ENCODE data around the gene SPATA31C1. TPM values are rescaled to one million over a fixed set of nuclear protein-coding genes. Genes with fewer than 3 reads are reported as not detected.
"Not testable (repeated sequence)": the region's sequence is repeated elsewhere in the genome, so short reads cannot be mapped to it uniquely, and the experiment has no call there.

The SPATA31C1 gene
- total RNA-seq: not detected

DNA sequence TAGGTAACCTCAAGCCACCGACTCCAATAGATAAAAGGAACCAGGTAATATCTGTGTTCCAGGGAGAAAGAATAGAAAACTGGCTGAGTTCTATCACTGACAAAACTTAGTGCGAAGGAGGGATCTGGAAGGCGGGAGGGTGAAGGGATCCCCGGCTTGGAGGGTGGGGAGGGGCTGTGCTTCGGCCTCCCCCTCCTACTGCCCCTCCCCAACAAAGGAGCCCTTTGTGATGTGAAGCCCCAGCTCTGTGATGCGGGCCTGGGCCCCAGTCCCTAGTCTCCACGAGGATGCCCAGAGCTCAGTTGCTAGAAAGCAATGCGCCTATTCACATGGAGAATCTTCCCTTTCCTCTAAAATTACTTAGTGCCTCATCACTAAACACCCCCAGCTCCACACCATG, at the start of gene SPATA31C1:
Gene SPATA31C1, plus strand, starts transcription at position 301 of the 400 bp plus-strand sequence.
- TF ChIP-seq, protein P1, sequence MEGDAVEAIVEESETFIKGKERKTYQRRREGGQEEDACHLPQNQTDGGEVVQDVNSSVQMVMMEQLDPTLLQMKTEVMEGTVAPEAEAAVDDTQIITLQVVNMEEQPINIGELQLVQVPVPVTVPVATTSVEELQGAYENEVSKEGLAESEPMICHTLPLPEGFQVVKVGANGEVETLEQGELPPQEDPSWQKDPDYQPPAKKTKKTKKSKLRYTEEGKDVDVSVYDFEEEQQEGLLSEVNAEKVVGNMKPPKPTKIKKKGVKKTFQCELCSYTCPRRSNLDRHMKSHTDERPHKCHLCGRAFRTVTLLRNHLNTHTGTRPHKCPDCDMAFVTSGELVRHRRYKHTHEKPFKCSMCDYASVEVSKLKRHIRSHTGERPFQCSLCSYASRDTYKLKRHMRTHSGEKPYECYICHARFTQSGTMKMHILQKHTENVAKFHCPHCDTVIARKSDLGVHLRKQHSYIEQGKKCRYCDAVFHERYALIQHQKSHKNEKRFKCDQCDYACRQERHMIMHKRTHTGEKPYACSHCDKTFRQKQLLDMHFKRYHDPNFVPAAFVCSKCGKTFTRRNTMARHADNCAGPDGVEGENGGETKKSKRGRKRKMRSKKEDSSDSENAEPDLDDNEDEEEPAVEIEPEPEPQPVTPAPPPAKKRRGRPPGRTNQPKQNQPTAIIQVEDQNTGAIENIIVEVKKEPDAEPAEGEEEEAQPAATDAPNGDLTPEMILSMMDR (IDR thresholded peaks at IDR 0.05; ENCODE audit: low read depth): not testable (repeated sequence)

DNA sequence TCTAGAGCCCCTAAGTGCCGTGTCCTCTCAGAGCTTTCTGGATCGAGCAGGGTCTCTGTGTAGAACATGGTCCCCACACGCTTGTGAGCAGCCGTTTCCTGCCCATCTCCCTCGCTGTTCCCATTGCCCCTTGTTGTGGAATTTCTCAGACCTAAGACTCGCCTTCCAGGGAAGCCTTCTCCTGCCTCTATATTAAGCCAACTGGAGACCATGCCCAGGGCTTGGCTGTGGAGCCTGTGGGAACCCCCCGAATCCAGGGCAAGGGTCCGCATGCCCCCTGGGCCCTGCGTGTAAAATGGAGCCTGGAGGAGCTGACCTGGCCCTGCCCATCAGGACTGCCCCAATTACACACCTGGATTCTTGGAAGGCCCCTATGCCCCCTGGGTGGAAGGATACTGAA, 49.6 kb upstream of the SPATA31C1 start:
- TF ChIP-seq, protein P1 (IDR thresholded peaks at IDR 0.05; ENCODE audit: low read depth): no peak

DNA sequence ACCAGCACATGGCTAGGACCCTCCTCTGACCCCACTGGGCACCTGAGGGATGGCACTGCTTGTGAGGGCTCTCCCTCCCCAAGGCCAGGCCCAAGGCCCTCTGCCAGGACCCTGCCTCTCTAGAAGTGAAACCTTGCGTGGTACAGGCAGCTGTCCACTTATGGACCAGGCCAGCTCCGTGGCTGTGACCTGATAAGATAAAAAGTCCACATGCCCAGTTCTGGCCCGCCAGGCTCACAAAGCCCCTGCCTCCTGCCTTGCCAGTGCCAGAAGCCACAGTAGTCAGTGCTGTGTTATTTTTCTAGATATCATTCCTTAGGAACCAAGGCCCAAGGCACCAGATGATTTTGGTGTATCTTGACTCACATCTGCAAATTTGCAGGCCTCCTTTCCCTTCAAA, 49.1 kb upstream of the SPATA31C1 start:
- TF ChIP-seq, protein P1 (IDR thresholded peaks at IDR 0.05; ENCODE audit: low read depth): no peak

- TF ChIP-seq, protein P1 (IDR thresholded peaks at IDR 0.05; ENCODE audit: low read depth): no peak
Measured at GRCh38 chr9:87869082-87869481, 48.7 kb upstream of the SPATA31C1 start.

DNA sequence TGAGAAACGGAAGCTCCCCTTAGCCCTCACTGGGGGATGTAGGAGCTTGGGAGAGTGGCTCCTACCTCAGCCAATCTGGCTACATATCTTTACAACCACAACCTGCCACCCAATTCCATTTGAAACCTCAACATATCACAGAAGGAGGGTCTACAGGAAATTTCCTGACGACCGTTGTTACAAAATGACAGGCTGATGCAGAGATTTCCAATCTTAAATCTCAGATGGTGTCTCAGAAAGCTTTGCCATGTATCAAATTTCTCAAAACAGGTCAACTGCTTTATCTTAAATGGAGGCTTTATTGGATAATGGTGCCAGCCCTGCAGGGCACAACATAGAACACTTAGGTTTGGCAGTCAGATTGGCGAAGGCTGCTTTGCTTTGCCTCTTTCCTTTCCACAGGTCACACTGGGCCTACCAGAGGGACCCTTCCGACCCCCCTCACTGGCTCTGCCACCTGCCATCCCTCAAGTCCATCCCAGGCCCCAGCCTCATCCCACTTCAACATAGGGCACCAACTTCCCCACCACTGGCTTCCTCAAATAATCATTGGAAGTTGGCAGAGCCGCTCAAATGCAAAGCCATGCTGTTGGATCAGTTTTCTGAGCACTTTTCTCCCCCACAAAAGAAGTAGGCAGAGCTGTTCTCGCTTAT, 46.2 kb upstream of the SPATA31C1 start:
- TF ChIP-seq, protein P1 (IDR thresholded peaks at IDR 0.05; ENCODE audit: low read depth): no peak

DNA sequence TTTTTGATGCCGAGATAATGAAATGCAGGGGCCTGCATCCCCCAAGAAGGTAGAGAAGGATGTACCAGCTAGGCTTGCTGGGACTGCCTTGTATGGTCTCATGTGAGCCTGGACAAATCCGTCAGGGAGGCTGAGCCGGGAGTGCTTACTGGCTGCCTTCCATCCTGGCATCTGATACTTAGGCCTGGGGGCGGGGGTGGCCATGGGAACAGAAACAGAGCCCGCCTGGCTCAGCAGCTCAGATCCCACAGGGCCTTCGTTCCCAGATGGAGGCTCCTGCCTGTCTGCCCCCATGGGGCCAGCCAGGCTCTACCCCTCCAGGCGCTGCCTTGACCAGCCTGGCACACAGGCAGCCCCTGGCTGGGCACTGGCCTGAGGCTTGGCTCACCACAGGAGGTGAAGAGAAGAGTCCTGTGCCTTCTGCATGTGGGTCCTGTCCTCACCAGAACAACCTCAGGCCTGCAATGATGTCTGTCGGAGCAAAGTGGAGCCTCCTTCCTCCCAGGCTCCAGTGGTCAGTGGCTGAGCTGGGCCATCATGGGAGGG, 45.6 kb upstream of the SPATA31C1 start:
- TF ChIP-seq, protein P1 (IDR thresholded peaks at IDR 0.05; ENCODE audit: low read depth): no peak

DNA sequence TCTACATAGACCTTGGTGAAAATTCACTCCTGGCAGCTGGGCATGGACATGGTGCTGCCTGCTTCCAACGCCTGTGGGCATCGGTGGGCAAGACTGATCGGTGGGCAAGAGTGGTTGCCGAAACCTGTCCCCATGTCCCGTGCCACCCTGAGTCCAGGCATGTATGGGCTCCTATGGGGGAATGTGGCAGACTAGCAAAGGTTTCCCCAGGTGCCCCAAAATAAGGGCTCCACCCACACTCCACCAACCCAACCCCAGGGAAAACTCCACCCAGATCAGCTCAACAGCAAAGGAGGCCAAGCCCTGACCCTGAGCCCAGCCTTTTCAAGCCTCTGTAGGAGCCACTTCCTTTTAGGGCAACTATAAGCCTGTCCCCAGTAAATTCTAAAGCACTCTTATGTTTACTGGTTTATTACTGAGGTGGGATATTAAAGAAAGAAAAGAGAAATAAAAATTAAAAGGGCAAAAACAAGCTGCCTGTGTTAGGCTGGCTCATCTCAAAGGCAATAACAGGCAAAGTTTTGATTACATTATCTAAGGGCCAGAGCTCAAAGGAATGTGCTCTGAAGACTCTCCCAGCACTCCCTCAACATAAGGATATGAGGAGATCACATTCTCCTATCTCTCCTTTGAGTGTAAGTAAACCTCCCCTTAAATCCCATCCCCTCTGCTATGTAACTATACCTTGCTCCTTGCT, 44.0 kb upstream of the SPATA31C1 start:
- TF ChIP-seq, protein P1 (IDR thresholded peaks at IDR 0.05; ENCODE audit: low read depth): no peak

Data from subcutaneous adipose tissue (tissue), 4 donors.